HG03558 (cell line): Measurements from ENCODE around the gene TBCK.

Experiments
- ATAC-seq: cut with Tn5 transposase; IDR thresholded peaks from one replicate; pipeline ENCODE4 v1.9.1; 2021; ENCODE audit warnings: moderate number of reproducible peaks; ENCODE audit not compliant: unreplicated experiment; ENCODE audit errors: extremely low read depth

The TBCK gene

GRCh38 chr4:106315968-106316772 lies at the start of gene TBCK, which contains the start of gene AIMP1:
Gene TBCK (minus strand): TSS chr4:106316209. CDS start chr4:106308960, 7,249 bp downstream.
Gene AIMP1 (plus strand): TSS chr4:106316550. CDS start chr4:106325010, 8,460 bp downstream.
- ATAC-seq = peak; percentile 78

GRCh38 chr4:106365613-106366012 lies 49.6 kb upstream of the TBCK start:
- no peak for ATAC-seq

DNA sequence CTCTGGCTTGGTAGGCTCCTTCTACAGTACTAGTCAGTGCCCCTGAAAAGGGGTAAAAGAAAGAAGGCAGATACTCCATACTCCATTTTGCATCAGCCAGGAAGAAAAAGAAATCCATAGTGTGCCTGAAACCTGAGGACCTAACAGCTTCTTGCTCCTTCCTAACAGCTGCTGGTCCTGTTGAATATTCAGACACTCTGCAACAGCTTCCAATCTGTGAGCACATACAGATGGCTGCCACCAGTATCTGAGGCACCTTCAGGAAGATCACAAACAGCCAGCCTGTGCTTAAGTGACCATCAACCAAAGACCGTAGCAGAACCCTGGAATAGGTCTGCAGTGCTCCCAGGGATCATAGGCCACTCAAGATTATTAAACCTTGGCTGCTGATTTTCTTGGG lies 48.3 kb upstream of the TBCK start:
- no peak for ATAC-seq

DNA sequence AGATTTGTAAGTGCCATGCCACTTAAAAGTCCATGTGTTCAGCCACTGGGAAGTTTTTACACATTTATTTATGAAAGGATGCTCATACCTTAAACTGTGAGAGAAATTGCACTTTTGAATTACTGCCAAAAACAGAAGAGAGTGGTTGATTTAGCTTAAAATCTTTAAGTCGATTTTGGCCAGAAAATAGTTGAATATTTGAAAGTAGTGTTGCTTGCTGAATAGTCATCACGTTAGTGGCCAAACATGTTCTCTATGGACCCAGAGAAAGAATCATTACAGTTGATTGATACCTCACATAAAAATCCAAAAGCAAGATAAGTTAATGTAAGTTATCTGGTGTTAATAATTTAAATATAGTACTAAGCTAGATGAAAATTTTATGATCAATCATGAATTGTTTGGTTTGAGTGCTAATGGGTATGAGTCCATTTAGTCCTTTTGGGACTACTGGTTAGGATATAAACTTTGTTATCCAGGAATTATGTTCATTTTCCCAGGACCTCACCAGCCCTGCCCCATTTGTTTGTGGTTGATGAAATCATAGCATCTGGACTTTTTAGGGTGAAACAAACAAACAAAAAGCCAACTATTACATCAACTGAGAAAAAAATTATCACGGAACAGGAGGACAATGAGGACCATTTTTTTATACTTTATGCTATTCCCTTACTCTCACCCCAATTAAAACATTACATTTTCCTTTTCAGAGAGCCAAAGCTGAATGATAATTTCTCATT lies 46.2 kb upstream of the TBCK start:
- no peak for ATAC-seq

- no peak for ATAC-seq
Observed at GRCh38 chr4:106358899-106359298, 42.9 kb upstream of the TBCK start.

GRCh38 chr4:106355193-106355592 lies 39.2 kb upstream of the TBCK start:
- ATAC-seq = no peak

GRCh38 chr4:106353786-106354185 lies 37.8 kb upstream of the TBCK start:
- ATAC-seq = no peak

GRCh38 chr4:106351016-106351415 lies 35.0 kb upstream of the TBCK start:
- ATAC-seq = no peak

GRCh38 chr4:106347167-106347566 lies 31.2 kb upstream of the TBCK start:
- ATAC-seq = no peak

- no peak for ATAC-seq
Observed at GRCh38 chr4:106344647-106344970, 28.6 kb upstream of the TBCK start.

GRCh38 chr4:106343865-106344646 lies 28.0 kb upstream of the TBCK start:
- no peak for ATAC-seq

DNA sequence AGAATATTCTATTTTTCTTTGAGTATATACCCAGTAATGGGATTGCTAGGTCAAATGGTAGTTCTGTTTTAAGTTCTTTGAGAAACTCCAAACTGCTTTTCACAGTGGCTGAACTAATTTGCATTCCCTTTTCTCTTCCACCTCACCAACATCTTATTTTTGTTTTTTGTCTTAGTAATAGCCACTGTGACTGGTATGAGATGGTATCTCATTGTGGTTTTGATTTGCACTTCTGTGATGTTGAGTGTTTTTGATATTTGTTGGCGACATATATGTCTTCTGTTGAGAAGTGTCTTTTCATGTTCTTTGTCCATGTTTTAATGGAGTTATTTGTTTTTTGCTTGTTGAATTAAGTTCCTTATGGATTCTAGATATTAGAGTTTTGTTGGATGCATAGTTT lies 24.8 kb upstream of the TBCK start:
- no peak for ATAC-seq

- no peak for ATAC-seq
Observed at GRCh38 chr4:106339431-106339830, 23.4 kb upstream of the TBCK start.

GRCh38 chr4:106338671-106339070 lies 22.7 kb upstream of the TBCK start:
- ATAC-seq = no peak

- no peak for ATAC-seq
Observed at GRCh38 chr4:106337916-106338315, 21.9 kb upstream of the TBCK start.

GRCh38 chr4:106336618-106337017 lies 20.6 kb upstream of the TBCK start:
- ATAC-seq = no peak

DNA sequence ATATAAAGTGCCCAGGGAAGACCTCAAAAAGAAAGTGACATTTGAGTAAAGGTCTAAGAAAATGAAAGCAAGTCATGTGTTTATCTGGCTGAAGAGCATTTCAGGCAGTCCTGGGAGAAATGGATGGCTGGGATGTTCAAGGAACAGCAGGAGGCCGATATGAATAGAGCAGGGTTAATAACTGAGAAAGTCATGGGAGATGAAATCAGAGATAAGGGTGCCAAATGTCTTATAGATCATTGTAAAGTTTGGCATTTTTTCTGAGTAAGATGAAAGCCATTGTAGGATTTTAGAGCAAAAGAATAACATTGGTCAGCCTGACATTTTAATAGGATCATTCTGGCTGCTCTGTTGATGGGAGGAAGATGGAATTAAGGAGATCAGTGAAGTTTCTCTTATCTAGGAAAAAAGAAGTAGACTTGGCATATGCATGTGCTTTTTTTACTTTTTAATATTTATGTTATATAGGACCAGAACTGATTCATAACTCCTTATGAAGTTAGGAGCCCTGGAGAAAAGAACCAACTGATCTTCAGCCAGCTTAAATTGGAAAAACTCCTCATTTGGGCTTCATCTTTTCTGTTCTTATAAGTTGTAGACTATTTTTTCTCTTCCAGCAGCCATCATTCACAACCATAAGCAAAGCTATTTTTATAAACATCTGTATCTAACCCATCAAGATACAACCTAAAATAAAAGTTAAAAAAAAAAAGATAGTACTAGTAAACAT lies 18.9 kb upstream of the TBCK start:
- no peak for ATAC-seq

GRCh38 chr4:106333186-106333585 lies 17.2 kb upstream of the TBCK start:
- ATAC-seq = no peak

DNA sequence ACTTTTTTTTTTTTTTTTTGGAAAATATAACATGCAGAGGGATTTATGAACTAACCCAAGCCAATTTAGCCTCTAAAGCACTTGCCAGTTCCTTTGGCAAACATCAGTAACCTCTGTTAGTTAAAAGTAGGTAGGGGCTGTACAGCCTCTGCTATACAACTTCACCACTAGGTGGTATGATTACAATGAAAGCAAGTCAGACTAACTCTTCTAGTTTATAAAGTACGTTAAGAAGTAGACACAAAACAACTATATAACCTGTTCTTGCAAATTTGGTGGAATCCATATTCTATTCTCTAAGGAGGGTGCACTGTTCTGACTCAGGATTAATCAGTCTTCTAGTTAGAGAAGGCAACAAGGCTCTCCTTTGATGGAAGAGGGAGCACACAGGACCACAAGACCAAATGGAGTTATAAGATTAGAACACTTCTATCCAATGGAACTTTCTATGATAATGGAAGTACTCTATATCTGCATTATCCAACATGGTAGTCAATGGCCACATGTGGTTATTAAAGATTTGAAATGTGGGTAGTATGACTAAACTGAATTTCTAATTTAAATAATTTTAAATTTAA lies 13.1 kb upstream of the TBCK start:
- ATAC-seq = peak; percentile 82

DNA sequence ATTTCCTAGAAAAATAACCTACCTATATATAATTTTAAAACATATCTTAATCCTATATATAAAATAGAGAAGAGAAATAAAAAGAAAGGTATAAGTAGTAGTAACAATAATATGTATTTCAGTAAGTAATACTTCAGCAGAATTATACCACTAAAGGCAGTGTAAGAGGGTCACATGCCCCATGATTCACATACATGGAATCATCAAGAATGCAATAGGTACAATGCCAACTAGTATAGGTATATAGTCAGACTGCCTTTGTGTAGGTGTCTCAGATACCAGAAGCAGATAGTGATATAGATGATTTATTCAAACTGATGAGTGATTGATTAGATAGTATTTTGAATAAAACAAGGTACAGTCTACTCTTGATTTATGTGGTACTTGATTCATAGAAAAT lies 9.8 kb upstream of the TBCK start:
- ATAC-seq = no peak
